D721Med (cell line): Measurements from ENCODE around the gene ERI2.

Source experiments
- DNase-seq: peaks from one replicate; pipeline ENCODE4 v3.0.0; 2011; ENCODE audit warnings: low spot score; ENCODE audit not compliant: insufficient read length
- FAIRE-seq: peaks from 2 replicates; lab custom pipeline; 2011; peaks lifted over from hg19 to GRCh38; lab: Jason Lieb, UNC
- CTCF ChIP-seq: IDR thresholded peaks from 2 replicates; pipeline ENCODE4 v1.5.1; 2012; ENCODE audit warnings: mild to moderate bottlenecking, control low read depth; ENCODE audit not compliant: insufficient read depth; ENCODE audit errors: missing control alignments

Gene ERI2

GRCh38 chr16:20755238-20755637 is 51.0 kb downstream of the ERI2 start:
- TF ChIP-seq CTCF, result no peak
- FAIRE-seq (no peak), DNase-seq (no peak)

- FAIRE-seq (no peak), DNase-seq (no peak)
- no peak for TF ChIP-seq CTCF
Observed at GRCh38 chr16:20753727-20754126, 52.5 kb downstream of the ERI2 start.

GRCh38 chr16:20750558-20750957 is 55.7 kb downstream of the ERI2 start:
- no peak for TF ChIP-seq CTCF
- FAIRE-seq (no peak), DNase-seq (no peak)

DNA sequence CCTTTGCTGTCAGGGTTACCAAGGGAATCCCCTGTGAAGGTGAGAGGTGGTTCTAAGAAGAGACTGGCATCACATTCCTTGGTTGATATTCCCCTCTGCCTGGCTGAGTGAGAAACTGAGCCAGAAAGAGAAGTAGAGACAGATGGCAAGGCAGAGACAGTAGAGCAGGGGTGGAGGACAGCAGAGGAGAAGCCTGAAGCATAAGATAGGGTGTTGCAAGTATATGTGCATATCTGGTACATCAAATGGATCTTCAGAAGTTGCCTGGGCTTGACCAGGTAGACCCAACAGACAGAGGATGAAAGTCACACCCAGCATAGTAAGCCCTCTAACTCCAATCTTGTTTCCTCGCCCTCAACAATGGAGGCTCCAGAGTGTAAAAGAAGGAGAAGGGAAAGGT is 56.8 kb downstream of the ERI2 start:
- FAIRE-seq, result no peak
- TF ChIP-seq CTCF, result no peak

GRCh38 chr16:20747030-20747816 is 59.0 kb downstream of the ERI2 start:
- DNase-seq (no peak), FAIRE-seq (no peak)
- no peak for TF ChIP-seq CTCF

More for the DNA sequence above, 56.8 kb downstream of the ERI2 start:
- no peak for DNase-seq

DNA sequence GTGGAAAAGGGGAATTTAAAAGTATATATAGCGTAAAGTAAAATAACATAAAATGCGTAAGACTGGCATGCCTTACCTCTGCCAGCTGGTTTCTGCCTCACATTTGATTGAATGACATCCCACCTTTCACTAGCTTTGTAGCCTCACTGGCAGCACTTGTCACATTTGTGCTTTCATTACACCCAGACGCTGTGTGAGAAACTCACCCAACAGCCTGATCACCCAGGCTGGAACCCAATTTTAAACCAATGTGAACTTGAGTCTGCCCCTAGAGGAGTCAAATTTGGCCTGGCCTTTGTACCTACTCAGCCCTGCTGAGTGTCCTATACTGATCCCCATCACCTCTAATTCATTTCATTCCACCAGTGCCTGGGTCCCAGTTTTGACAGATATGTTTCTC is 59.8 kb downstream of the ERI2 start:
- no peak for TF ChIP-seq CTCF
- DNase-seq, result no peak
- no peak for FAIRE-seq
